GM20000 (cell line): ENCODE measurements around the gene LRRC23.
"Not testable (repeated sequence)": the region's sequence is repeated elsewhere in the genome, so short reads cannot be mapped to it uniquely, and the experiment has no call there.

Experiments used
- DNase-seq: peaks from one replicate; pipeline ENCODE4 v3.0.0; 2012; ENCODE audit warnings: low spot score
- TF ChIP-seq, protein P1 (sequence below): IDR thresholded peaks from 2 replicates; pipeline ENCODE4 v1.5.1; 2012; ENCODE audit warnings: mild to moderate bottlenecking, control low read depth; ENCODE audit errors: extremely low read depth, missing control alignments

LRRC23 gene

DNA sequence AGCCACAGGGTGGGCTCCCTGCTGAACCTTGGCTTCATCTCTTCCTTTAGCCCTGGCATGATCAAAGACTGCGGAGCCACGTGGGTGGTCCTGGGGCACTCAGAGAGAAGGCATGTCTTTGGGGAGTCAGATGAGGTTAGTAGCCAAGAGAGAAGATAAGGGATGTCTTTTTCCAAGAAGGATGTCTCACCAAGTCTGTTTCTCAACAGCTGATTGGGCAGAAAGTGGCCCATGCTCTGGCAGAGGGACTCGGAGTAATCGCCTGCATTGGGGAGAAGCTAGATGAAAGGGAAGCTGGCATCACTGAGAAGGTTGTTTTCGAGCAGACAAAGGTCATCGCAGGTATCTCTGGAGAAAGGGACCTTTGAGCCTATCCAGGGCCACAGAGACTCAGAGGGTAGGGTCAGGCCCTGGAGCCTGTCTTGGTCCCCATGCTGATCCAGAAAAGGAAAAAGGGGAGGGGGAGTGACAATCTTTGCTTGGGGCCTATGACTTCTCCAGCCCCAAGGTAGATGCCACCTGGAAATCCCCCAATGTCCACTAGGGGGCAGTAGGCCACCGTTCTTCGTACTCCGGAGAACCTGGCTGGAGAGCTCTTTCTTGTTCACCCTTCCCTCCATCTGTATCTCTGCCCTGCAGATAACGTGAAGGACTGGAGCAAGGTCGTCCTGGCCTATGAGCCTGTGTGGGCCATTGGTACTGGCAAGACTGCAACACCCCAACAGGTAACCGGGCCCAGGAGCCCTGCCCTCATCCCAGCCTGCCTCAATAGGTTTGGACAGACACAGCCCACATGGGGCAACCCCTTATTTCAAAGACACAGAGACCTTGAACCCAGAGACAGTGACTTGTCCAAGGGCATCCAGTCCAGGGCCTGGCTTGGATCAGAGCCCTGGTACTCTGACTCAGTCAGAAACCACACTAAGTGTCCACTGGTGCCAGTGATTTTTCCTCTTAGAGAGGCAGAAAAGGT, 35.3 kb upstream of the LRRC23 start:
- TF ChIP-seq, protein P1, sequence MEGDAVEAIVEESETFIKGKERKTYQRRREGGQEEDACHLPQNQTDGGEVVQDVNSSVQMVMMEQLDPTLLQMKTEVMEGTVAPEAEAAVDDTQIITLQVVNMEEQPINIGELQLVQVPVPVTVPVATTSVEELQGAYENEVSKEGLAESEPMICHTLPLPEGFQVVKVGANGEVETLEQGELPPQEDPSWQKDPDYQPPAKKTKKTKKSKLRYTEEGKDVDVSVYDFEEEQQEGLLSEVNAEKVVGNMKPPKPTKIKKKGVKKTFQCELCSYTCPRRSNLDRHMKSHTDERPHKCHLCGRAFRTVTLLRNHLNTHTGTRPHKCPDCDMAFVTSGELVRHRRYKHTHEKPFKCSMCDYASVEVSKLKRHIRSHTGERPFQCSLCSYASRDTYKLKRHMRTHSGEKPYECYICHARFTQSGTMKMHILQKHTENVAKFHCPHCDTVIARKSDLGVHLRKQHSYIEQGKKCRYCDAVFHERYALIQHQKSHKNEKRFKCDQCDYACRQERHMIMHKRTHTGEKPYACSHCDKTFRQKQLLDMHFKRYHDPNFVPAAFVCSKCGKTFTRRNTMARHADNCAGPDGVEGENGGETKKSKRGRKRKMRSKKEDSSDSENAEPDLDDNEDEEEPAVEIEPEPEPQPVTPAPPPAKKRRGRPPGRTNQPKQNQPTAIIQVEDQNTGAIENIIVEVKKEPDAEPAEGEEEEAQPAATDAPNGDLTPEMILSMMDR = peak; percentile 74
- peak; percentile 83 for DNase-seq

DNA sequence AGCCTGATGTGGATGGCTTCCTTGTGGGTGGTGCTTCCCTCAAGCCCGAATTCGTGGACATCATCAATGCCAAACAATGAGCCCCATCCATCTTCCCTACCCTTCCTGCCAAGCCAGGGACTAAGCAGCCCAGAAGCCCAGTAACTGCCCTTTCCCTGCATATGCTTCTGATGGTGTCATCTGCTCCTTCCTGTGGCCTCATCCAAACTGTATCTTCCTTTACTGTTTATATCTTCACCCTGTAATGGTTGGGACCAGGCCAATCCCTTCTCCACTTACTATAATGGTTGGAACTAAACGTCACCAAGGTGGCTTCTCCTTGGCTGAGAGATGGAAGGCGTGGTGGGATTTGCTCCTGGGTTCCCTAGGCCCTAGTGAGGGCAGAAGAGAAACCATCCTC, 34.3 kb upstream of the LRRC23 start:
- DNase-seq = not testable (repeated sequence)

DNA sequence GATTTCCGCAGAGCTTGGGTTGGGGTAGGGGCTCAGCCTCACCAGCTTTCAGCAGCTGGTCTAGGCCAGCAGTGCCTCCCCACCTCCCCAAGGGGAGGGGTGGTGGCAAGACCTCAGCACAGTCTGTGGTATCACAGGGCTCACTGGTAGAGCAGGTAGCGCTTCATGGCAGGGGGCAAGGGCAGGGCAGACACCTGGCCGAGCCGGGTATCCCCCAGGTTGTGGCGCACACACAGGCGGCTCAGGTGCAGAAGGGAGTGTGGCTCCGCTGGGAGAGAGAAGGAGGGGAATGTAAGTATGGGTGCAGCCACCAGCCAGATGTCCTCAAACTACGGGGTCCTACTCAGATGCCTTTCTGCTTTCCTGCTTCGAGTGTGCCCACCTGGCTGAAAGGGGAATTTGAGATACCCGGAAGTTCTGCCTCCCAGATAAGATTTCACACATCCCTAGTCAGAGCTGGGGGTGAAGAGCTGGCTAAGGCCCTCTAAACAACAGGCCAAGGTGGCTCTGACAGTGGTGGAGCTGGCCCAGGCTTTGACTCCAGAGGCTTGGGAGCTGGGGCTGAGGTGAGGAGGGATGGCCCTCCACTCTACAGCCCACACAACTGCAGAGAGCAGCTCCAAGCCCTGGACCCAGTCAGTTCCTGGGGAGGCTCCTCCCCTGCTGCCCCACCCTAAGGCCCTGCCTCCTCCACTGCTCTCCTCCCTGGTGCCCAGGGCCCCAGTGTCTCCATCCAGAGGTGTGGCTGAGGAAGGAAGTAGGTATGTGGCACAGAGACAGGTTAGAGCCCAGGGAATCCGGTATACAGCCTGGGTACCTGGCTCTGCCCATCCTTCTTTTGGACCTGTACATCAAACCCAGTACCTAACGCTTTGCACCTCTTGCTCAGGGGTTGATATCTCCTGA, 33.3 kb upstream of the LRRC23 start:
- DNase-seq = peak; percentile 57
- TF ChIP-seq, protein P1 = no peak

DNA sequence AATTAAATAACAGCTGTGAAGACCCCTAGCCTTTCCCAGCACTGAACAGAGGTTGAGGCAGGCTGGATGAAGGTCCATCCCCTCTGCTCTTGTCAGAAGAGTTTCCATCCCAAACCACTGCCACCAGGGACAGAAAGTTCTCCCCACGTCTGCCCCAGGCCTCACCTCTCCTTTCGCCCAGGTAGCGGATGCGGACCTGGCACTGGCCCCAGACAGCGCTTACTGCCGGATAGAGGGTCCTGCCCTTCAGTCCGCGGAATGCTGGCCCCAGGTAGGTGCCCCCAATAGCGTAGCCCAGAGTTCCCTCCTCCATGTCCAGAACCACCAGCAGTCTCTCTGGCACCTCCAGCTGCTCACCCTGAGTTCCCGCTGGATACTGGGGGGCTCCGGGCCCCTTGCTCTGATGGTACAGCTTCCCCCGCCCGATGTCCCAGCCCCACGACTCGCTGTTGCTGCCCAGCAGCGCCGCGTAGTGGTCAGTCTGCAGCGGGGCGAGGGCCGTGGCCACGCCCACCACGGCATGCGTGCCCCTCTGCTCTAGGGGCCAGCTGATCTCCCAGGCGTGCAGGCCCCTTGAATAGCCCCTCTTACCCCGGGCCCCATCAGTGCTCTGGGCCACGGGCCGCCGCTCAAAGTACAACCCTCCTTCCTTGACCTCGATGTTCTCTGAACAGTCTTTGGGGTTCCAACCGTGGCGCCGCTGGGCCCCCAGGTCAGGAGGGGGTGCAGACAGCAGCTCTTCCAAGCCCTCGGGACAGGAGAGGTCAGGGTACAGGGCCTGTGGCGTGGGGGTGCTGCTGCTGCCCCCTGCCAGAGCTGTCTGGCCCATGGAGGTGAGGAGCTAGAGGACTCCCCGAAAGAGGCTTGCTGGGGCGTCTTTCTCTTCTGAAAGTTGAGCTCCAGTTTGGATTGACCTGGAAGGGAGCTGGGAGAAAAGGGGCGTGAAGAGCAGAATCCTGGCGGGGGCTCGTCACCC, 32.3 kb upstream of the LRRC23 start:
- DNase-seq = peak; percentile 89
- TF ChIP-seq, protein P1 = peak; percentile 100

DNA sequence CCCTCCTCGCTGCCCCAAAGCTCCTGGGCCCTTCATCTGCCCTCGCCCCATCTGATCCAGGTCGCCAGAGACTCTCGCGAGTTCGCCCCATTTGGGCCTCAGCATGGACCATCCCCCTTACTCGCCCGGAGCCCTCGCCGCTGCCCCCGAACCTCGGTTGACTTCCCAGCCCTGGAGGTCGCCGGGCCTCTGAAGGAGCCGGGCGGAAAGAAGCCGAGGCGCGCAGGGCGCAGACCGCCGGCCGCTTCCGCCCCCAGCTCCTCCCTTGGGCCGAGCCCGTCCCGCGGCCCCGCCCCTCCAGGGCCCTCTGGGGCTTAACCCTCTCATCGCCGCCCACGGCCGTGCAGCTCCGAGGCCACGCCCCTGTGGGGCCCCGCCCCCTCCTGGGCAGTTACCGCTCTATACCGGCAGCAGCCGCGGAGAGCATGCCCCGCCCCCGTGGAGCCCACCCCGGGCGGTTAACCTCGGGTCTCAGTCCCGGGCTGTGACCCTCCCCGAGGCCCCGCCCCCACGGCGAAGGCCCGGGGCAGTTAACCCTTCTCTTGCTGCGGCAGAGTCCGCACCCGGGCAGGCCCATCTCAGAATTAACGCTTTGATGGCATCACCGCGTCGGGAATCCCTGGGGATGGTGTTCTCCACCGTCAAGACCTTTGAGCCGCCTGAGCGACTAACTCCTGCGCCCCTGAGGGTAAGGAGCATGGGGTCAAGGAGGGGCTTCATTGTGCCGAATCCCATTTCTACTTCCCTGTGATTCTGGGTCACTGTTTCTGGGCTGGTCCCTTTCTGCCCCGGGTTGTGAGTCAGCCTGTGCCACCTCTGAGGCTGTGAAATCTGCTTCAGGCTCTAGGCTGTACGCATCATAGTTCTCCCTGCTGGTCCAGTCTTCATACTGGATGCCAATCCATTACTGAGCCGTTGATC, 31.3 kb upstream of the LRRC23 start, which contains the start of gene SPSB2:
Gene SPSB2 (minus strand): TSS at position 210 of the 921 bp plus-strand sequence. CDS start 402 bp downstream, outside the sequence.
- DNase-seq = peak; percentile 98
- TF ChIP-seq, protein P1 = no peak

DNA sequence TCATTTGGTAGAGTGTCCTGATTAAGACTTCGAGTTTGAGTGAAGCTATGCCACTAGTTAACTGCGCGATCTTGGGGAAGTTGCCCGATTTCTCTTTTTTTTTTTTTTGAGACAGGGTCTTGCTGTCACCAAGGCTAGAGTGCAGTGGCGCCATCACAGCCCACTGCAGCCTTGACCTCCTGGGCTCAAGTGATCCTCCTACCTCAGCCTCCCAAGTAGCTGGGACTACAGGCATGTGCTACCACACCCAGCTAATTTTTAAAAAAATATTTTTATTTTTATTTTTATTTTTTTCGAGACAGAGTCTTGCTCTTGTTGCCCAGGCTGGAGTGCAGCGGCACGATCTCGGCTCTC, 30.6 kb upstream of the LRRC23 start:
- DNase-seq = not testable (repeated sequence)

DNA sequence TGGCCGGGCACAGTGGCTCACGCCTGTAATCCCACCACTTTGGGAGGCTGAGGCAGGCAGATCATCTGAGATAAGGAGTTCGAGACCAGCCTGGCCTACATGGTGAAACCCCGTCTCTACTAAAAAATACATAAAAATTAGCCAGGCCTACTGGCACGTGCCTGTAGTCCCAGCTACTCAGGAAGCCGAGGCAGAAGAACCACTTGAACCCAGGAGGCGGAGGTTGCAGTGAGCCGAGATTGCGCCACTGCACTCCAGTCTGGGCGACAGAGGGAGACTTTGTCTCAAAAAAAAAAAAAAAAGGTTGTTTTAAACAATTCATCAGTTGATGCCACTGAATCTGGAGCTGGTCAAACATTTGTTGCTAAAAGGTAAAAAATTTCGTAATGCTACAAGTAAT, 24.8 kb upstream of the LRRC23 start:
- not testable (repeated sequence) for DNase-seq
